ENCODE results near the gene LAMA3. TPM values are rescaled to one million over a fixed set of nuclear protein-coding genes. Genes with fewer than 3 reads are reported as not detected.

LAMA3 gene
- total and polyA plus RNA-seq, 4 donors: 0.26 to 3.9 (median 0.37) TPM

DNA sequence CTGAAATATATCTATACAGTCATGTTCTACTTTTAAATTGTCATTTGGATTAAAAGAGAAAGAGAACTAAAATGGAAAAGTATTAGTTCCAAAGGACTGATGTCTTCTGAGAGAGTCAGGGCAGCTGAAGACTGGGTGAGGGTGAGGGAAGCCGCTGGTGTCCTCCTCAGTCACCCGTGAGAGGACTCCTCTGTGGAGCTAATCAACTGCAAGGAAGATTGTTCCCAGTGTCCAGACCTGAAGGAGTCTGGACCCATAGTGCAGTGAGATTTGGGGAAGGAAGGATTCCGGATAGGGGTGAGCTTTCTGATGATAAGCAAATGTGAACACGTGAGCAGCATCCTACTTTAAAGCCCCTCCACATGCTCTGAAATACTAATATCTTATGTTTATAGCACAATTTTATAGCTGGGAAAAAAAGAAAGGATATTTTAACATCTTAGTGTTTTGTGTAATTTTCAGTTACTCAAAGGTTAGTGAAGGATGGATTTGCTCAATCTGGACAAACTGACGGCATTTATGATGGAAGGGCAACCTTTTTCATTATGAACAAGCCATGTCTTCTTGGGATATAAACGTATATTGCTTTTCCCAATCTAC, 190.8 kb downstream of the LAMA3 start:
- H3K9ac ChIP-seq (ENCODE audit: low read depth in 1 of 2, low read length in 2 of 2): no peak overlapping the region
- no peak overlapping the region for H3K4me3 ChIP-seq (ENCODE audit: low read depth in 1 of 3, low read length in 3 of 3)
- 95% methylated on average over 6 of the region's 6 CpGs for WGBS
- no peak for DNase-seq (ENCODE audit: low spot score)
- H3K4me1 ChIP-seq (ENCODE audit: control insufficient read depth in 4 of 4, insufficient read depth in 4 of 4, low read length in 3 of 4): peaks cover 0 to 10% (median 6%) of the 10 kb centered on the region in 4 donors
- no peaks in the 10 kb centered on the region for H3K36me3 ChIP-seq (ENCODE audit: control insufficient read depth in 4 of 4, insufficient read depth in 3 of 4, low read depth in 1 of 4, low read length in 3 of 4)
- no peak overlapping the region for H3K27ac ChIP-seq (ENCODE audit: low read depth in 1 of 2, low read length in 2 of 2)
- TF ChIP-seq RXRA (IDR thresholded peaks at IDR 0.05) (no peak), SP1 (IDR thresholded peaks at IDR 0.05) (no peak), HNF4A (conservative IDR thresholded peaks at IDR 0.05) (no peak), TAF1 (conservative IDR thresholded peaks at IDR 0.05) (no peak), NR2F2 (IDR thresholded peaks at IDR 0.05) (no peak), YY1 (IDR thresholded peaks at IDR 0.05) (no peak)
- H3K27me3 ChIP-seq (ENCODE audit: control insufficient read depth in 4 of 4, insufficient read depth in 4 of 4, low read length in 3 of 4): no peaks in the 10 kb centered on the region
- no peaks in the 10 kb centered on the region for H3K9me3 ChIP-seq (ENCODE audit: control insufficient read depth in 4 of 4, low read length in 3 of 4)

DNA sequence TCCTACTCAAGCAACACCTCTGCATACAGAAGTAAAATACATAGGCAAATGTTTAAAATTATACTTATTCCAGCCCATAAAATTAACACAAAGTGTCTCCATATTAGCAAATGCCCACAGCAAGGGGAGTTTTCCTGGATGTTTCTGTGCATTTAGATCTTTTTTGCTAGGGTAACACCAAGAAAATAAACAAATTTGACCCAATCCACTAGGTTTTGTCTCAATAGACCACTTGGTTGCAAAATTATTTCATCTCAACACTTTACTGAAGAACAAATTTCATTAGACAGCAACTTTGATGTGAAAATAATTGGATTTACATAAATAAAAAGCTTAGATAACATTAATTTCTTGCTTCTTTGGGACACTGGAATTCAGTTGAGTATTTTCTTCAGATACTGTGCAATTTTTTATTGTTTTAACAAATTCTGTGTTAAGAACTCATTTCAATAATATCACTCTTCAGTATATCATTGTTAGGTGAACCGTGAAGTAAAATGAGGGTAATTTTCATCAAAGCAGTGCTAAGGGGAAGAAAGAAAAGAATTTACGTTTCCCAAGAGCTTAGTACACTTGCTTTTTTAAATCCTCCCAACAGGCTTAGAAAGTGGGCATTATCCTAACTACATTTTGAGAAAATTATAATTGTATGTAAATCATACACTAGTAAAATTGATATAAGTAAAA, 191.8 kb downstream of the LAMA3 start:
- Histone ChIP-seq H3K9ac (ENCODE audit: low read depth in 1 of 2, low read length in 2 of 2) (no peak overlapping the region), H3K4me3 (ENCODE audit: low read depth in 1 of 3, low read length in 3 of 3) (no peak overlapping the region), H3K36me3 (ENCODE audit: control insufficient read depth in 4 of 4, insufficient read depth in 3 of 4, low read depth in 1 of 4, low read length in 3 of 4) (no peaks in the 10 kb centered on the region), H3K27me3 (ENCODE audit: control insufficient read depth in 4 of 4, insufficient read depth in 4 of 4, low read length in 3 of 4) (no peaks in the 10 kb centered on the region), H3K27ac (ENCODE audit: low read depth in 1 of 2, low read length in 2 of 2) (no peak overlapping the region), H3K4me1 (ENCODE audit: control insufficient read depth in 4 of 4, insufficient read depth in 4 of 4, low read length in 3 of 4) (peaks cover 0 to 10% (median 6%) of the 10 kb centered on the region in 4 donors), H3K9me3 (ENCODE audit: control insufficient read depth in 4 of 4, low read length in 3 of 4) (no peaks in the 10 kb centered on the region)
- no peak for DNase-seq (ENCODE audit: low spot score)
- 94% methylated on average over 2 of the region's 2 CpGs for WGBS
- no peak for TF ChIP-seq FOXA1 (IDR thresholded peaks at IDR 0.05)
- no peak for TF ChIP-seq JUND (IDR thresholded peaks at IDR 0.05)
- TF ChIP-seq RAD21 (IDR thresholded peaks at IDR 0.05): no peak
- TF ChIP-seq, protein P1, sequence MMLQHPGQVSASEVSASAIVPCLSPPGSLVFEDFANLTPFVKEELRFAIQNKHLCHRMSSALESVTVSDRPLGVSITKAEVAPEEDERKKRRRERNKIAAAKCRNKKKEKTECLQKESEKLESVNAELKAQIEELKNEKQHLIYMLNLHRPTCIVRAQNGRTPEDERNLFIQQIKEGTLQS (IDR thresholded peaks at IDR 0.05): no peak
- TF ChIP-seq GABPA (IDR thresholded peaks at IDR 0.05 in 1 of 2, conservative IDR thresholded peaks at IDR 0.05 in 1 of 2): no peak
- TF ChIP-seq HNF4A (conservative IDR thresholded peaks at IDR 0.05): no peak
- TF ChIP-seq YY1 (IDR thresholded peaks at IDR 0.05): no peak
- TF ChIP-seq NR2F2 (IDR thresholded peaks at IDR 0.05): no peak

DNA sequence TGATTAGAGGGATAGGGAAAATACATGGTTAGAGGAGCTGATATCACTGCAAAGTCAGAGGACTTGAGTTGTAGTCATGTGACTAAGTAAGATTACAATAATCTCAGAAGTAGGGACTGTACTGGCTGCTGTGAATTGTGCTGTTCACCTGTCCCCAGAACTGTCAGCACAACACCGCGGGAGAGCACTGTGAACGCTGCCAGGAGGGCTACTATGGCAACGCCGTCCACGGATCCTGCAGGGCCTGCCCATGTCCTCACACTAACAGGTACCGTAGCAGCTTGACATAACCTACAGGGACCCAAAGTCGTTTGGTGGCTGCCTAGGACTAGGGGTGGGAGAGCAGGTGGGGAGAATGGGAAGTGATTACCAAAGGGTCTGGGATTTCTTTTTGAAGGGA, 192.5 kb downstream of the LAMA3 start:
- no peak overlapping the region for H3K9ac ChIP-seq (ENCODE audit: low read depth in 1 of 2, low read length in 2 of 2)
- no peaks in the 10 kb centered on the region for H3K36me3 ChIP-seq (ENCODE audit: control insufficient read depth in 4 of 4, insufficient read depth in 3 of 4, low read depth in 1 of 4, low read length in 3 of 4)
- no peaks in the 10 kb centered on the region for H3K27me3 ChIP-seq (ENCODE audit: control insufficient read depth in 4 of 4, insufficient read depth in 4 of 4, low read length in 3 of 4)
- no peak for DNase-seq (ENCODE audit: low spot score)
- no peak overlapping the region for H3K4me3 ChIP-seq (ENCODE audit: low read depth in 1 of 3, low read length in 3 of 3)
- peaks cover 0 to 10% (median 6%) of the 10 kb centered on the region in 4 donors for H3K4me1 ChIP-seq (ENCODE audit: control insufficient read depth in 4 of 4, insufficient read depth in 4 of 4, low read length in 3 of 4)
- TF ChIP-seq, protein P2, sequence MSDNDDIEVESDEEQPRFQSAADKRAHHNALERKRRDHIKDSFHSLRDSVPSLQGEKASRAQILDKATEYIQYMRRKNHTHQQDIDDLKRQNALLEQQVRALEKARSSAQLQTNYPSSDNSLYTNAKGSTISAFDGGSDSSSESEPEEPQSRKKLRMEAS (IDR thresholded peaks at IDR 0.05): no peak
- TF ChIP-seq JUND (IDR thresholded peaks at IDR 0.05) (no peak), FOXA1 (IDR thresholded peaks at IDR 0.05) (no peak), YY1 (IDR thresholded peaks at IDR 0.05) (no peak), HNF4A (conservative IDR thresholded peaks at IDR 0.05) (no peak), RXRA (IDR thresholded peaks at IDR 0.05) (no peak), SP1 (IDR thresholded peaks at IDR 0.05) (no peak), NR2F2 (IDR thresholded peaks at IDR 0.05) (no peak), RAD21 (IDR thresholded peaks at IDR 0.05) (no peak), GABPA (IDR thresholded peaks at IDR 0.05 in 1 of 2, conservative IDR thresholded peaks at IDR 0.05 in 1 of 2) (no peak), FOXA2 (IDR thresholded peaks at IDR 0.05) (no peak), TAF1 (conservative IDR thresholded peaks at IDR 0.05) (no peak)
- TF ChIP-seq, protein P1 (IDR thresholded peaks at IDR 0.05): no peak
- TF ChIP-seq, protein P3, sequence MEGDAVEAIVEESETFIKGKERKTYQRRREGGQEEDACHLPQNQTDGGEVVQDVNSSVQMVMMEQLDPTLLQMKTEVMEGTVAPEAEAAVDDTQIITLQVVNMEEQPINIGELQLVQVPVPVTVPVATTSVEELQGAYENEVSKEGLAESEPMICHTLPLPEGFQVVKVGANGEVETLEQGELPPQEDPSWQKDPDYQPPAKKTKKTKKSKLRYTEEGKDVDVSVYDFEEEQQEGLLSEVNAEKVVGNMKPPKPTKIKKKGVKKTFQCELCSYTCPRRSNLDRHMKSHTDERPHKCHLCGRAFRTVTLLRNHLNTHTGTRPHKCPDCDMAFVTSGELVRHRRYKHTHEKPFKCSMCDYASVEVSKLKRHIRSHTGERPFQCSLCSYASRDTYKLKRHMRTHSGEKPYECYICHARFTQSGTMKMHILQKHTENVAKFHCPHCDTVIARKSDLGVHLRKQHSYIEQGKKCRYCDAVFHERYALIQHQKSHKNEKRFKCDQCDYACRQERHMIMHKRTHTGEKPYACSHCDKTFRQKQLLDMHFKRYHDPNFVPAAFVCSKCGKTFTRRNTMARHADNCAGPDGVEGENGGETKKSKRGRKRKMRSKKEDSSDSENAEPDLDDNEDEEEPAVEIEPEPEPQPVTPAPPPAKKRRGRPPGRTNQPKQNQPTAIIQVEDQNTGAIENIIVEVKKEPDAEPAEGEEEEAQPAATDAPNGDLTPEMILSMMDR (IDR thresholded peaks at IDR 0.05; ENCODE audit: low read depth, low read length, missing input control): no peak
- TF ChIP-seq, protein P4, sequence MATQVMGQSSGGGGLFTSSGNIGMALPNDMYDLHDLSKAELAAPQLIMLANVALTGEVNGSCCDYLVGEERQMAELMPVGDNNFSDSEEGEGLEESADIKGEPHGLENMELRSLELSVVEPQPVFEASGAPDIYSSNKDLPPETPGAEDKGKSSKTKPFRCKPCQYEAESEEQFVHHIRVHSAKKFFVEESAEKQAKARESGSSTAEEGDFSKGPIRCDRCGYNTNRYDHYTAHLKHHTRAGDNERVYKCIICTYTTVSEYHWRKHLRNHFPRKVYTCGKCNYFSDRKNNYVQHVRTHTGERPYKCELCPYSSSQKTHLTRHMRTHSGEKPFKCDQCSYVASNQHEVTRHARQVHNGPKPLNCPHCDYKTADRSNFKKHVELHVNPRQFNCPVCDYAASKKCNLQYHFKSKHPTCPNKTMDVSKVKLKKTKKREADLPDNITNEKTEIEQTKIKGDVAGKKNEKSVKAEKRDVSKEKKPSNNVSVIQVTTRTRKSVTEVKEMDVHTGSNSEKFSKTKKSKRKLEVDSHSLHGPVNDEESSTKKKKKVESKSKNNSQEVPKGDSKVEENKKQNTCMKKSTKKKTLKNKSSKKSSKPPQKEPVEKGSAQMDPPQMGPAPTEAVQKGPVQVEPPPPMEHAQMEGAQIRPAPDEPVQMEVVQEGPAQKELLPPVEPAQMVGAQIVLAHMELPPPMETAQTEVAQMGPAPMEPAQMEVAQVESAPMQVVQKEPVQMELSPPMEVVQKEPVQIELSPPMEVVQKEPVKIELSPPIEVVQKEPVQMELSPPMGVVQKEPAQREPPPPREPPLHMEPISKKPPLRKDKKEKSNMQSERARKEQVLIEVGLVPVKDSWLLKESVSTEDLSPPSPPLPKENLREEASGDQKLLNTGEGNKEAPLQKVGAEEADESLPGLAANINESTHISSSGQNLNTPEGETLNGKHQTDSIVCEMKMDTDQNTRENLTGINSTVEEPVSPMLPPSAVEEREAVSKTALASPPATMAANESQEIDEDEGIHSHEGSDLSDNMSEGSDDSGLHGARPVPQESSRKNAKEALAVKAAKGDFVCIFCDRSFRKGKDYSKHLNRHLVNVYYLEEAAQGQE (IDR thresholded peaks at IDR 0.05): no peak
- TF ChIP-seq, protein P5, sequence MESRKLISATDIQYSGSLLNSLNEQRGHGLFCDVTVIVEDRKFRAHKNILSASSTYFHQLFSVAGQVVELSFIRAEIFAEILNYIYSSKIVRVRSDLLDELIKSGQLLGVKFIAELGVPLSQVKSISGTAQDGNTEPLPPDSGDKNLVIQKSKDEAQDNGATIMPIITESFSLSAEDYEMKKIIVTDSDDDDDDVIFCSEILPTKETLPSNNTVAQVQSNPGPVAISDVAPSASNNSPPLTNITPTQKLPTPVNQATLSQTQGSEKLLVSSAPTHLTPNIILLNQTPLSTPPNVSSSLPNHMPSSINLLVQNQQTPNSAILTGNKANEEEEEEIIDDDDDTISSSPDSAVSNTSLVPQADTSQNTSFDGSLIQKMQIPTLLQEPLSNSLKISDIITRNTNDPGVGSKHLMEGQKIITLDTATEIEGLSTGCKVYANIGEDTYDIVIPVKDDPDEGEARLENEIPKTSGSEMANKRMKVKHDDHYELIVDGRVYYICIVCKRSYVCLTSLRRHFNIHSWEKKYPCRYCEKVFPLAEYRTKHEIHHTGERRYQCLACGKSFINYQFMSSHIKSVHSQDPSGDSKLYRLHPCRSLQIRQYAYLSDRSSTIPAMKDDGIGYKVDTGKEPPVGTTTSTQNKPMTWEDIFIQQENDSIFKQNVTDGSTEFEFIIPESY (IDR thresholded peaks at IDR 0.05): no peak
- no peaks in the 10 kb centered on the region for H3K9me3 ChIP-seq (ENCODE audit: control insufficient read depth in 4 of 4, low read length in 3 of 4)
- 94% methylated on average over 8 of the region's 8 CpGs for WGBS
- no peak overlapping the region for H3K27ac ChIP-seq (ENCODE audit: low read depth in 1 of 2, low read length in 2 of 2)
